HepG2 (cell line): ENCODE results near the gene FAM174C. TPM values are rescaled to one million over a fixed set of nuclear protein-coding genes. Genes with fewer than 3 reads are reported as not detected.

Source experiments
- HMG20A ChIP-seq: IDR thresholded peaks from 2 replicates; pipeline ENCODE4 v1.6.1; 2016; ENCODE audit warnings: borderline replicate concordance
- NCOA2 ChIP-seq: sonication (generic); formaldehyde crosslinking; IDR thresholded peaks from 2 replicates; pipeline ENCODE4 v1.8.0; 2022; ENCODE audit warnings: inconsistent platforms
- NPAS2 ChIP-seq: sonication (generic); formaldehyde crosslinking; IDR thresholded peaks from 2 replicates; pipeline ENCODE4 v1.8.0; 2022; ENCODE audit warnings: mild to moderate bottlenecking, missing genetic modification reagents, borderline replicate concordance
- RERE ChIP-seq: IDR thresholded peaks from 2 replicates; pipeline ENCODE4 v1.6.1; 2016; ENCODE audit warnings: low read depth, missing genetic modification reagents, missing compliant biosample characterization
- ZNF124 ChIP-seq: sonication (generic); formaldehyde crosslinking; IDR thresholded peaks from 2 replicates; pipeline ENCODE4 v1.4.0; 2020; ENCODE audit warnings: missing genetic modification reagents
- ZNF224 ChIP-seq: sonication (generic); formaldehyde crosslinking; IDR thresholded peaks from 2 replicates; pipeline ENCODE4 v1.5.0; 2020; ENCODE audit warnings: mild to moderate bottlenecking, missing genetic modification reagents
- ZNF564 ChIP-seq: sonication (generic); formaldehyde crosslinking; IDR thresholded peaks from 2 replicates; pipeline ENCODE4 v1.8.1; 2023; ENCODE audit warnings: mild to moderate bottlenecking, missing genetic modification reagents
- ZNF598 ChIP-seq: sonication (generic); formaldehyde crosslinking; IDR thresholded peaks from 2 replicates; pipeline ENCODE4 v1.5.1; 2020; ENCODE audit warnings: mild to moderate bottlenecking, missing genetic modification reagents, borderline replicate concordance
- polyA plus RNA-seq, 8 experiments: library from polyadenylated mRNA; depleted of rRNA in 3 of 8; stranded (reverse) in 7 of 8; unstranded in 1 of 8; fragments of >200 nt; fragmentation: Illumina TruSeq in 4 of 8; extraction: Trizol in 4 of 8; gene quantifications; 2 replicates each; pipeline versions ENCODE4 v1.2.1 to v1.2.3, GENCODE V29; 2011 to 2016; ENCODE audit warnings: low read depth in 4 of 8, missing spikeins in 1 of 8, mixed read lengths in 1 of 8; ENCODE audit not compliant: insufficient read depth in 1 of 8
- total RNA-seq, 5 experiments: library from RNA; depleted of rRNA; stranded (reverse); fragments of >200 nt; fragmentation: Illumina TruSeq; extraction: Trizol; gene quantifications; 2 replicates each; pipeline ENCODE4 v1.2.3, GENCODE V29; 2016; ENCODE audit warnings: low read depth in 1 of 5
- TF ChIP-seq, protein P1 (sequence below): sonication (generic); formaldehyde crosslinking; IDR thresholded peaks from 2 replicates; pipeline ENCODE4 v1.5.0; 2020; ENCODE audit warnings: mild to moderate bottlenecking, missing genetic modification reagents, borderline replicate concordance
- TF ChIP-seq, protein P2 (sequence below): sonication (generic); formaldehyde crosslinking; IDR thresholded peaks from 2 replicates; pipeline ENCODE4 v1.4.0; 2020; ENCODE audit warnings: mild to moderate bottlenecking, missing genetic modification reagents
- TF ChIP-seq, protein P3 (sequence below): IDR thresholded peaks from 2 replicates; pipeline ENCODE4 v1.6.1; 2016; ENCODE audit warnings: control low read depth

Gene FAM174C
- total and polyA plus RNA-seq, 2 of the 13 experiments (the other 11 are each of a cell fraction or from before 2014, with no cell fraction given) = 19.5 to 31.3 TPM

- no peak for TF ChIP-seq RERE (CRISPR knock-in tag)
- TF ChIP-seq NCOA2 (CRISPR knock-in tag) = no peak
- TF ChIP-seq NPAS2 (CRISPR knock-in tag) = peak; percentile 13; the same call in 1 of the 2 replicates
- TF ChIP-seq HMG20A (CRISPR knock-in tag) = no peak
- TF ChIP-seq ZNF598 (CRISPR knock-in tag) = 0 out of 2 replicates have a peak, but pooled peaks have one; percentile 36
- TF ChIP-seq, protein P1, sequence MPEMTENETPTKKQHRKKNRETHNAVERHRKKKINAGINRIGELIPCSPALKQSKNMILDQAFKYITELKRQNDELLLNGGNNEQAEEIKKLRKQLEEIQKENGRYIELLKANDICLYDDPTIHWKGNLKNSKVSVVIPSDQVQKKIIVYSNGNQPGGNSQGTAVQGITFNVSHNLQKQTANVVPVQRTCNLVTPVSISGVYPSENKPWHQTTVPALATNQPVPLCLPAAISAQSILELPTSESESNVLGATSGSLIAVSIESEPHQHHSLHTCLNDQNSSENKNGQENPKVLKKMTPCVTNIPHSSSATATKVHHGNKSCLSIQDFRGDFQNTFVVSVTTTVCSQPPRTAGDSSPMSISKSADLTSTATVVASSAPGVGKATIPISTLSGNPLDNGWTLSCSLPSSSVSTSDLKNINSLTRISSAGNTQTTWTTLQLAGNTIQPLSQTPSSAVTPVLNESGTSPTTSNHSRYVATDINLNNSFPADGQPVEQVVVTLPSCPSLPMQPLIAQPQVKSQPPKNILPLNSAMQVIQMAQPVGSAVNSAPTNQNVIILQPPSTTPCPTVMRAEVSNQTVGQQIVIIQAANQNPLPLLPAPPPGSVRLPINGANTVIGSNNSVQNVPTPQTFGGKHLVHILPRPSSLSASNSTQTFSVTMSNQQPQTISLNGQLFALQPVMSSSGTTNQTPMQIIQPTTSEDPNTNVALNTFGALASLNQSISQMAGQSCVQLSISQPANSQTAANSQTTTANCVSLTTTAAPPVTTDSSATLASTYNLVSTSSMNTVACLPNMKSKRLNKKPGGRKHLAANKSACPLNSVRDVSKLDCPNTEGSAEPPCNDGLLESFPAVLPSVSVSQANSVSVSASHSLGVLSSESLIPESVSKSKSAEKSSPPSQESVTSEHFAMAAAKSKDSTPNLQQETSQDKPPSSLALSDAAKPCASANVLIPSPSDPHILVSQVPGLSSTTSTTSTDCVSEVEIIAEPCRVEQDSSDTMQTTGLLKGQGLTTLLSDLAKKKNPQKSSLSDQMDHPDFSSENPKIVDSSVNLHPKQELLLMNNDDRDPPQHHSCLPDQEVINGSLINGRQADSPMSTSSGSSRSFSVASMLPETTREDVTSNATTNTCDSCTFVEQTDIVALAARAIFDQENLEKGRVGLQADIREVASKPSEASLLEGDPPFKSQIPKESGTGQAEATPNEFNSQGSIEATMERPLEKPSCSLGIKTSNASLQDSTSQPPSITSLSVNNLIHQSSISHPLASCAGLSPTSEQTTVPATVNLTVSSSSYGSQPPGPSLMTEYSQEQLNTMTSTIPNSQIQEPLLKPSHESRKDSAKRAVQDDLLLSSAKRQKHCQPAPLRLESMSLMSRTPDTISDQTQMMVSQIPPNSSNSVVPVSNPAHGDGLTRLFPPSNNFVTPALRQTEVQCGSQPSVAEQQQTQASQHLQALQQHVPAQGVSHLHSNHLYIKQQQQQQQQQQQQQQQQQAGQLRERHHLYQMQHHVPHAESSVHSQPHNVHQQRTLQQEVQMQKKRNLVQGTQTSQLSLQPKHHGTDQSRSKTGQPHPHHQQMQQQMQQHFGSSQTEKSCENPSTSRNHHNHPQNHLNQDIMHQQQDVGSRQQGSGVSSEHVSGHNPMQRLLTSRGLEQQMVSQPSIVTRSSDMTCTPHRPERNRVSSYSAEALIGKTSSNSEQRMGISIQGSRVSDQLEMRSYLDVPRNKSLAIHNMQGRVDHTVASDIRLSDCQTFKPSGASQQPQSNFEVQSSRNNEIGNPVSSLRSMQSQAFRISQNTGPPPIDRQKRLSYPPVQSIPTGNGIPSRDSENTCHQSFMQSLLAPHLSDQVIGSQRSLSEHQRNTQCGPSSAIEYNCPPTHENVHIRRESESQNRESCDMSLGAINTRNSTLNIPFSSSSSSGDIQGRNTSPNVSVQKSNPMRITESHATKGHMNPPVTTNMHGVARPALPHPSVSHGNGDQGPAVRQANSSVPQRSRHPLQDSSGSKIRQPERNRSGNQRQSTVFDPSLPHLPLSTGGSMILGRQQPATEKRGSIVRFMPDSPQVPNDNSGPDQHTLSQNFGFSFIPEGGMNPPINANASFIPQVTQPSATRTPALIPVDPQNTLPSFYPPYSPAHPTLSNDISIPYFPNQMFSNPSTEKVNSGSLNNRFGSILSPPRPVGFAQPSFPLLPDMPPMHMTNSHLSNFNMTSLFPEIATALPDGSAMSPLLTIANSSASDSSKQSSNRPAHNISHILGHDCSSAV = no peak
- TF ChIP-seq, protein P2, sequence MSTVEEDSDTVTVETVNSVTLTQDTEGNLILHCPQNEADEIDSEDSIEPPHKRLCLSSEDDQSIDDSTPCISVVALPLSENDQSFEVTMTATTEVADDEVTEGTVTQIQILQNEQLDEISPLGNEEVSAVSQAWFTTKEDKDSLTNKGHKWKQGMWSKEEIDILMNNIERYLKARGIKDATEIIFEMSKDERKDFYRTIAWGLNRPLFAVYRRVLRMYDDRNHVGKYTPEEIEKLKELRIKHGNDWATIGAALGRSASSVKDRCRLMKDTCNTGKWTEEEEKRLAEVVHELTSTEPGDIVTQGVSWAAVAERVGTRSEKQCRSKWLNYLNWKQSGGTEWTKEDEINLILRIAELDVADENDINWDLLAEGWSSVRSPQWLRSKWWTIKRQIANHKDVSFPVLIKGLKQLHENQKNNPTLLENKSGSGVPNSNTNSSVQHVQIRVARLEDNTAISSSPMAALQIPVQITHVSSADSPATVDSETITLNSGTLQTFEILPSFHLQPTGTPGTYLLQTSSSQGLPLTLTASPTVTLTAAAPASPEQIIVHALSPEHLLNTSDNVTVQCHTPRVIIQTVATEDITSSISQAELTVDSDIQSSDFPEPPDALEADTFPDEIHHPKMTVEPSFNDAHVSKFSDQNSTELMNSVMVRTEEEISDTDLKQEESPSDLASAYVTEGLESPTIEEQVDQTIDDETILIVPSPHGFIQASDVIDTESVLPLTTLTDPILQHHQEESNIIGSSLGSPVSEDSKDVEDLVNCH (CRISPR knock-in tag) = no peak
- no peak for TF ChIP-seq ZNF124
- TF ChIP-seq, protein P3, sequence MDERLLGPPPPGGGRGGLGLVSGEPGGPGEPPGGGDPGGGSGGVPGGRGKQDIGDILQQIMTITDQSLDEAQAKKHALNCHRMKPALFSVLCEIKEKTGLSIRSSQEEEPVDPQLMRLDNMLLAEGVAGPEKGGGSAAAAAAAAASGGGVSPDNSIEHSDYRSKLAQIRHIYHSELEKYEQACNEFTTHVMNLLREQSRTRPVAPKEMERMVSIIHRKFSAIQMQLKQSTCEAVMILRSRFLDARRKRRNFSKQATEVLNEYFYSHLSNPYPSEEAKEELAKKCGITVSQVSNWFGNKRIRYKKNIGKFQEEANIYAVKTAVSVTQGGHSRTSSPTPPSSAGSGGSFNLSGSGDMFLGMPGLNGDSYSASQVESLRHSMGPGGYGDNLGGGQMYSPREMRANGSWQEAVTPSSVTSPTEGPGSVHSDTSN = no peak
- no peak for TF ChIP-seq ZNF224 (CRISPR knock-in tag)
- TF ChIP-seq ZNF564 (CRISPR knock-in tag) = no peak; the same call in 1 of the 2 replicates
Measured at GRCh38 chr19:1261798-1262622, 13.3 kb upstream of the FAM174C start (continued).
